GM21717 (cell line): ENCODE results near the gene STK25.

Source experiments
- ATAC-seq: cut with Tn5 transposase; IDR thresholded peaks from one replicate; pipeline ENCODE4 v1.9.1; 2021; ENCODE audit warnings: mild to moderate bottlenecking, moderate library complexity; ENCODE audit not compliant: unreplicated experiment

The STK25 gene

GRCh38 chr2:241495172-241496002, 13.0 kb downstream of the STK25 start:
- ATAC-seq, result no peak

- ATAC-seq, result no peak
Measured at GRCh38 chr2:241494311-241494908, 14.0 kb downstream of the STK25 start.

- no peak for ATAC-seq
Measured at GRCh38 chr2:241493092-241493491, 15.3 kb downstream of the STK25 start.

GRCh38 chr2:241492174-241492565, 16.2 kb downstream of the STK25 start:
- no peak for ATAC-seq

GRCh38 chr2:241491549-241492173, 16.7 kb downstream of the STK25 start:
- no peak for ATAC-seq

- no peak for ATAC-seq
Measured at GRCh38 chr2:241490825-241491506, 17.4 kb downstream of the STK25 start.

GRCh38 chr2:241489733-241490680, 18.4 kb downstream of the STK25 start:
- ATAC-seq, result no peak

- no peak for ATAC-seq
Measured at GRCh38 chr2:241489088-241489487, 19.3 kb downstream of the STK25 start.

- ATAC-seq, result no peak
Measured at GRCh38 chr2:241485172-241485911, 23.0 kb downstream of the STK25 start.

- no peak for ATAC-seq
Measured at GRCh38 chr2:241483305-241483704, 25.1 kb downstream of the STK25 start.

- ATAC-seq, result no peak
Measured at GRCh38 chr2:241482126-241482955, 26.0 kb downstream of the STK25 start.

- no peak for ATAC-seq
Measured at GRCh38 chr2:241481687-241482086, 26.7 kb downstream of the STK25 start.

- ATAC-seq, result no peak
Measured at GRCh38 chr2:241479026-241479898, 29.1 kb downstream of the STK25 start.

- no peak for ATAC-seq
Measured at GRCh38 chr2:241478166-241478565, 30.2 kb downstream of the STK25 start.

GRCh38 chr2:241475267-241475666, 33.1 kb downstream of the STK25 start:
- ATAC-seq, result no peak

- ATAC-seq, result no peak
Measured at GRCh38 chr2:241473399-241473798, 35.0 kb downstream of the STK25 start.

GRCh38 chr2:241469746-241470145, 38.6 kb downstream of the STK25 start:
- ATAC-seq, result no peak

GRCh38 chr2:241468476-241468781, 40.0 kb downstream of the STK25 start:
- no peak for ATAC-seq
